GM12875 (cell line): ENCODE data around the gene C1orf21.

Experiments used
- H3K4me3 ChIP-seq: one replicate; pipeline ENCODE4 v1.5.1; 2011; ENCODE audit warnings: low read depth, low read length, control low read depth
- TF ChIP-seq, protein P1 (sequence below): IDR thresholded peaks from 2 replicates; pipeline ENCODE4 v1.5.1; 2011; ENCODE audit warnings: low read depth, mild to moderate bottlenecking, control low read depth, inconsistent platforms, low read length, moderate library complexity, borderline replicate concordance; ENCODE audit not compliant: insufficient read depth

The C1orf21 gene

DNA sequence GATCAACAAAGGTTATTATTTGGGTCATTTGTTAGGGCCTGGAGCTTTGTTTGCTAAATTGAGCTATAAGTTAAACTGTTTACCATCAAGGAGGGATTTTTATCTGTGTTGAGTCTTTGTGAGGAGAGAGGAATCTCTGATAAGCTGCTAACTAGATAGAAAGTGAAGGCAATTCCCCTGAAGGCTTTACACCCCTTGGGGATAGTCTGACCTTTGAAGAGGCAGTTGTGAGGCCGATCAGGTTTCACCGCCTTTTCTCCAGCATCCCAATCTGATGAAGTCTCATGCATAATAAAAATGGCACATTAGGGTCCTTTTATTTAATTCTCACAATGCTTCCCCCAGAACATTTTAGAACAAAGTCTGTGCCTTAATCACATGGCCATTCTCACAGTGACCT, 21.8 kb downstream of the C1orf21 start:
- TF ChIP-seq, protein P1, sequence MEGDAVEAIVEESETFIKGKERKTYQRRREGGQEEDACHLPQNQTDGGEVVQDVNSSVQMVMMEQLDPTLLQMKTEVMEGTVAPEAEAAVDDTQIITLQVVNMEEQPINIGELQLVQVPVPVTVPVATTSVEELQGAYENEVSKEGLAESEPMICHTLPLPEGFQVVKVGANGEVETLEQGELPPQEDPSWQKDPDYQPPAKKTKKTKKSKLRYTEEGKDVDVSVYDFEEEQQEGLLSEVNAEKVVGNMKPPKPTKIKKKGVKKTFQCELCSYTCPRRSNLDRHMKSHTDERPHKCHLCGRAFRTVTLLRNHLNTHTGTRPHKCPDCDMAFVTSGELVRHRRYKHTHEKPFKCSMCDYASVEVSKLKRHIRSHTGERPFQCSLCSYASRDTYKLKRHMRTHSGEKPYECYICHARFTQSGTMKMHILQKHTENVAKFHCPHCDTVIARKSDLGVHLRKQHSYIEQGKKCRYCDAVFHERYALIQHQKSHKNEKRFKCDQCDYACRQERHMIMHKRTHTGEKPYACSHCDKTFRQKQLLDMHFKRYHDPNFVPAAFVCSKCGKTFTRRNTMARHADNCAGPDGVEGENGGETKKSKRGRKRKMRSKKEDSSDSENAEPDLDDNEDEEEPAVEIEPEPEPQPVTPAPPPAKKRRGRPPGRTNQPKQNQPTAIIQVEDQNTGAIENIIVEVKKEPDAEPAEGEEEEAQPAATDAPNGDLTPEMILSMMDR = no peak
- H3K4me3 ChIP-seq = no peak overlapping the region

DNA sequence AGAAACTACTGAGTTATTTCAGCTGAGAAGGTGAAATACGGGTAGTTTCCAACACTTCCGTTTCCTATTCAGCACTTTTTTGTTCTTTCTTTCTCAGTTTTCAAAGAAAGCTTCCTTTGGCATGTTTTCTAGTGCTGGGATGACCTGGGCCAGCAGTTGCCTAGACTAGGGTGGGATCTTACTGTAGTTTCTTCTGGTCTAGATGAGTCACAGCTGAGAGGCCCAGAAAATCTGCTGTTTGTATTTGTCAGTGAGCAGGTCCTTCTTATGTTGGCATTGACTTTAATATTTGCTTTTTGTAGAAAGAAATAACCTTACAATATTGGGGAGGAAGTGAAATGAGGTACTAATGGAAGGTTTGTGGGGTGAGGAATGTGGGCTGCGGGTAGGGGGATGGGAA, 22.2 kb downstream of the C1orf21 start:
- no peak overlapping the region for H3K4me3 ChIP-seq
- TF ChIP-seq, protein P1 = no peak

DNA sequence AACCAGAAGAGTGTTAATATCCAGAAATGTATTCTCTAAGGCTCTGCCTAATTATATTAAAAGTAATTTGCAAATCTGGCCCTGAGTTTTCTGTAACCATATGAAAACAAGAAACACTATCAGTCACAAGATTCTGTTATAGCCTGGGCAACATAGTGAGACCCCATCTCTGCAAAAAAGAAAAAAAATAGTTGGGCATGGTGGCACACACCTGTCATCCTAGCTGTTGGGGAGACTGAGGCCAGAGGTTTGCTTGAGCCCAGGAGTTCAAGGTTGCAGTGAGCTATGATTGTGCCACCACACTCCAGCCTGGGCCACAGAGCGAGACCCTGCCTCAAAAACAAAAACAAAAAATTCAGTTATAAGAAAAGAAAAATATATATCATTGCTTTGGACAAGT, 25.6 kb downstream of the C1orf21 start:
- no peak overlapping the region for H3K4me3 ChIP-seq
- TF ChIP-seq, protein P1 = no peak

DNA sequence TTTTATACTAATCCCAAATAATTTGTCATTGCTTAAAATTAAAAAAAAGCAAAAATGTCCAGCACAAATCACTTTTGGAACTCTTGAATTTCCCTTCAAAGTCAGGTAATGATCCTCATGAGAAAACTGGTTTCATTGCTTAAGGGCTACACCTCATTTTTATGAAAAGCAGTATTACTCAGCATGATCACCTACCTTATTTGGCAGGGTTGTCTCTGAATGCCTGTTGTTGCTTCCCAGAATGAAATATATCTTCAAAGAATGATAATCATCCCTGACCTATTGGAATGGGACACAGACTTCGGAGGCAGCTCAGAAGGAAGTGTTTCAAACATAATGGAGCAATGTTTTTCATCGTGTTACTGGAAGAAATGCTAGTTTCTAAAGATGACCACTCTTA, 29.7 kb downstream of the C1orf21 start:
- TF ChIP-seq, protein P1 = no peak
- H3K4me3 ChIP-seq = no peak overlapping the region

DNA sequence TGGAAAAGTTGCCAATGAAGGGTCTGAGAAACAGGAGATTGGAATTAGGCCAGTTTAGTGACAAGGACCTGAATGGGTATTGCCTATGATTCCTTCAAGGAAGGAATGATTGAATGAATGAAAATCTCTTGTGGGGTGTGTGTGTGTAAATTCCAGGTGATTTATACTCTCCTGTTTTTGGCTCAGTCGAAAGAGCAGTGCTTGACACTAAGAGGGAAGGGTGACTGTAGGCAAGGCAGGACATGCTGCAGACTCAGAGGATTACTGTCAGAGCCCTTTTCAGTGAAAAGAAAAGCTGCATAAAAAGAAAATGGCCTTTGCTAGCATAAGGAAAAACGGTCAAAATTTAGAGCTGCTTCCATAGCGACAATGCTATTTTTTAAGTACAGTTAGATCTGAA, 30.1 kb downstream of the C1orf21 start:
- TF ChIP-seq, protein P1 = no peak
- H3K4me3 ChIP-seq = no peak overlapping the region

DNA sequence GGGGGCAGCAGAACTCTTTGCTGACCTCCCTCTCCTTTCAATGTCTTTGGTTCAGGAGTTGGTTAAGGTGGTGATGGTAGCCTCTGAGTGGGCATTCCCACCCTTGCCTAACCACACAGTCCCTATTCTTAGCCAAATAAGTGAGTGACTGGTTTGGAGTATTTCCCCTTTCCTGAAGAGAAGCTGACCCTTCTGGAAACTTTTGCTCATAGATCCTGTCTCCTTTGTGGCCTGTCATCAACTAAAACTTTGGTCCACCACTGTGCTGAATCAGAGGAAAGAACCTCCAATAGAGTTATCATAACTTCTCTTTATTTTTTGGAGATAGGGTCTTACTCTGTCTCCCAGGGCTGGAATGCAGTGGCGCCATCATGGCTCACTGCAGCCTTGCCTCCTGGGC, 31.1 kb downstream of the C1orf21 start:
- no peak overlapping the region for H3K4me3 ChIP-seq
- TF ChIP-seq, protein P1 = no peak

DNA sequence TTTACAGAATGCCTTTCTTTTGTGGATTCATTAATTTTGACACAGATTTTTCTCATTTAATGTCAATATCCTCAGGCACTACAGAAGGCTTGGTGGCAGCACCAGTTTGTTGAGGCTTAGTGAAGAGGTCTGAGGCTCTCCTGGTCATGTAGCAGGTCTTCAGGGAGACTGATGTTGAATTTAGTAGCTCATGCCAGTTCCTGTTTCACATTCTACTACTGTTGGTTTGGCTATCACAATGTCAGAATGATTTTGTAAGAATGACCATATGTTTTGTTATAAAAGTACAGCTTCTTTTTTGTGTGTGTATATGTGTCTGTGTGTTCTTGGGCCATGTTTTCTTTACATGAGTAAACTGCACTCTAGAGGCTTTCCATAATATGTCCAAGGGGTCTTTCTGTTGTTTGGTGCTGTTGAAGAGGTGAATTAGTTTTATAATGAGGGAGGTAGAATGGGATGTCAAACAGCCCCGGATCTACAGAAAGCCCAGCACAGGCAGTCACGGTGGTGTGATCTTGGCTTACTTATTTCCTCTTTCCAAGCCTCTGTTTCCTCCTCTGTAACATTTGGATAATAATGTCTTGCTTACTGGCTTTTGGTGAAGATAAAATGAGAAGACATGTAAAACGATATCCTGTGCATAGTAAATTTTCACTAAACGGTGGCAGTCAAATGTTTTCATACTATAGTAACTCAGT, 32.0 kb downstream of the C1orf21 start:
- H3K4me3 ChIP-seq = no peak overlapping the region
- TF ChIP-seq, protein P1 = no peak
